Bone marrow (tissue), 2 donors: ENCODE data around the gene PKP4.

Experiments used
- DNase-seq, 2 donors: peaks; one replicate each; lab custom pipeline; 2025; lab: John Stamatoyannopoulos, UW

Gene PKP4

DNA sequence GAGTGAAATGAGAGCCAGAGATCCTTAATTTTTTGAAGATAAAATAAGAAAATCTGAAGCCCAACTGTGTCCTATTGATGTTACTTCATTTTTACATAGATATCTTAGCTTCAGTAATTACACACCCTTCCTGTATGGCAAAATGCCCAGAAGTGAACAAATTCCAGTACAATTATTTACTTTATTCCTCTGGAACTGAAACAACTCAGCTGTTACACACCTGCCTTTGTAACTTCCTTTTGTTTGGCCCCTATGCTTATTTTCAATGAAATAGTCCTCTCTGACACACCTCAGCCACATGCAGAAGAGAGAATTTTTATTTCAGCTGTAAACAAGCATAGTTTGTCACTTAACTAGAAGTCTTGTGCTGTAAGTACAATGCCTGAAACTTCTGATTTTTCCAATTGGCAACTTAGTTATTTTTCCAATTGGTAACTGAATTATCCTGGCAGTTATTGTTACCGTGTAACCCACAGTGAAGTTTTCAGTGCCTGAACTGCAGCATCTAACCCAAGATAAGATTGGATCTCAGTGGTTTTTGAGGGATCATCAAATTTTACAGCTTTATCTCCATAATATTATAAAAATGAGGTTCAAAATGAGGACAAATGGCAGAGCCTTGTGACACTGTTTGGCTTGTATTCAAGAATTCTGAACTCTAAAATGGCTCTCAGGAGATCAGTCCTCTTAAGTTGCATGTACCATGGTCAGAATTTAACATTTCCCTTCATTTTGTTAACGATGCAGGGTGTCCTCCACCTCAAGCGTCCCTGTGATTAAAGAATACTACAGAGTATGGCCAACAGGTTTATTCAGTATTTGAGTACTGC, 82.6 kb downstream of the PKP4 start:
- DNase-seq: peak in 1 of 2 donors; percentile 11

DNA sequence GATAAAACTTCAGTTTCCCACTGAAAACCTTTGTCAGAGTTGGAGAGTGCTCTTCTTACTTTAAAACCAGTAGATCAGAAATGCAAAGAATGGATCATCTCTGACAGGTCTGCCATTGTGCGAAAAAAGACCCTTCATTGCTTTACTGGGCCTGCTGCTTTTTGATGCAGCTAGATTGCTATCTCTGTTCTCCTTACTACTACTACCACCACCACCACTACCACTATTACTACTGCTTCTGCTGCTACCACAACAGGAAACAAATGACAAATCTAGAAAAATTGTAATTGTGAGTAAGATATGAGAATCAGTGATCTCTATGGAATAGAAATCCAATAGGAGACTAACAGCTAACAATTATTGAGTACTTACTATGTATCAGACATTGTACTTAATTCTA, 85.8 kb downstream of the PKP4 start:
- DNase-seq: no peak

DNA sequence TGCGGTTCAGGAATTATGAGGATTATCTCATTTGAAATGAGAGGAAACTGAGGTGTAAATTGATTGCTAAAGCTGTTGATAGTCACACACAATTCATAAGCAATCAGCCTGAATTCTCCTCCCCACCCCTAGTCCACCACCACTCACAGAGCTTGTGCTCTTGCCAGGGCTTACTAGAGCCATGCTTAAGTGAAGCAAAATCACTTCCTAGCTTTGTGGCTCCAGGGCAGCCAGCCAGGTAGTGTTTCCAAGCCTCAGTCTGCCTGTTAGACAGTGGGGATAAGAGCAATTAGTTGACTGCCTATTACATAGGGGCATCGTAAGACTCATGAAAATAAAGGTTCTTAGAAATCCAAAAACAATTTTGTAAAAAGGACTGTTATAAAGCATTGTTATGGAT, 87.2 kb downstream of the PKP4 start:
- DNase-seq: no peak

DNA sequence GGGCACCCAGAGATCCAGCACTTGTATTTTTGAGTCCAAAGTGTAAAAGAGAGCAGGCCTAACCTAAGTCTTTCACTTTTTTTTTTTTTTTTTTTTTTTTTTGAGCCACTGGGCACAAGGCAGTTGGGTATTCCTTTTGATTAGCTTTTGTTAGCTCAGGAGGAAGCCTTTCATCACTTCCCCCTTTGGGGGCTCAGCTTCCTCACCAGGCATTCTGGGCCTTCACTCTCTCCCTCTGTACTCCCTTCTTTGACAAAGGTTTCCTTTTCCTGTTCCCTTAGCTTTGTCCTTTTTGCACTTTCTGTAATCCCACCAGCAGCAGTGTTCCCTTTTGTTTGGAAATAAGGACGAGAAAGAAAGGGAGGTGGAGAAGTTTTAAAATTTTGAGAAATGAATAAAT, 88.2 kb downstream of the PKP4 start:
- DNase-seq: no peak

DNA sequence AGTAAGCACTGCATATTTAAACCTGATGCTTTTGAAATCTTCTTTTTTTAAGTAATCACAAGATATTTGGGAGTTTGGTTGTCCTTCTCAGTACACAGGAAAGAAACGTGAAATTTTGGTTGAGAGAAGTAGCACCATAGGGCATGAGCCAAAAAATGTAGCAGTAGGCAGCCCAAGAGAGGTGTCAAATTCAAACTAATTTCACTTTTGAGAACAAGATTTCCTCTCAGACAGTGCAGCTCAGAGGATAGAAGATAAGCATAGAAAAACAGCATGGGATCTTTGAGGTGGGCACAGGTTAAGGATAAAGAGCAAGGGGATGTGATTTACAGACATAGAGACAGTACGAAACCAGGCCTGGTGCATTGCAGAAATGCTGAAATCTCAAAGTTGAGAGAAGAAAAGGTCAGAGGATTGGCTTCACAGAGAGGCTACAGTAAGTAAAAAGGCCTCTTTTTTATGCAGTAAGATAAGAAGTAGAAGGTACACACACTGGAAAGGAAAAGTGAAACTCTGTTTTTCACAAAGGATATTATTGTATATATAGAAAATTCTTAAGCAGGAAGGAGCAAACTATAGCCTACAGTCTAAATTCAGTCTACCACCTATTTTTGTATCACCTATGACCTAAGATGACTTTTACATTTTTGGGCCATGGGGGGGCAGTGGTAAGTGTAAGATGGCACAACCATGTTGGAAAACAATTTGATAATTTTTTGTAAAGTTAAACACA, 89.8 kb downstream of the PKP4 start:
- DNase-seq: no peak

DNA sequence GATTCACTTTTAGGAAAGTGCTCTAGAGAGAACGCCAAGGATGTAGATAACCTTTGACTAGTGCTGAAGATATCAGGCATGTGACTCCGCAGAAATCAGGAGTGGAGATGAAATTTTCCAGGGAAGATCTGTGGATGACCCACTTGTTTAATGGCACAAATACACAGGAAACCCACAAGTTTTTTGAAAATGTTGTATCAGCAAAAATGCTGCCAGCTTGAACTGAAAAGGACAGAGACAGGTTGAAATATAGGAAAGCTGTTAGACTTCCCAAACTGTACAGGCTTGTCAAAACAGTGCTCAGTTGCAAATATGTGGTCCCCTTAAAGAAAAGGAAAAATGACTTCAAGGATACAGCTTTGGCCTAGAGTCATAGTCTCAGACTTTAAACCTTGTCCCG, 96.5 kb downstream of the PKP4 start:
- DNase-seq: no peak

DNA sequence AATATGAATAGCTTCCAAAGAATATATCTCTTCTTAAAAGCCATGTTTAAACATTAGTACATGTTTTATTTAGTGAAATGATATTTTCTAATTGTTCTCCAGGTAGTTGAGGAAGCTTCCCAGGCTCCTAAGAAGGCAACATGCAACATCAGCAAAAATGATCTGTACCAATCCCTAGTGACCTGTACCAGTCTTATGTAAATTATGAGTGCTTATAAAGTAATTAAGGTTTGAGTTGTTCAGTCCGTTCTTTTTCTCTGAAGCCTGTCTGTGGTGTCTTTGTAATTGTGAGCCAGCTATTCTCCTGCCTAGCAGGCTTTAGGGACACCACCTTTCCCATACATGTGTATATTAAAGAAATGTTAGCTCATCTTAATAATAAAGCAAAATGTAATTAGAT, 98.2 kb downstream of the PKP4 start:
- no peak for DNase-seq

DNA sequence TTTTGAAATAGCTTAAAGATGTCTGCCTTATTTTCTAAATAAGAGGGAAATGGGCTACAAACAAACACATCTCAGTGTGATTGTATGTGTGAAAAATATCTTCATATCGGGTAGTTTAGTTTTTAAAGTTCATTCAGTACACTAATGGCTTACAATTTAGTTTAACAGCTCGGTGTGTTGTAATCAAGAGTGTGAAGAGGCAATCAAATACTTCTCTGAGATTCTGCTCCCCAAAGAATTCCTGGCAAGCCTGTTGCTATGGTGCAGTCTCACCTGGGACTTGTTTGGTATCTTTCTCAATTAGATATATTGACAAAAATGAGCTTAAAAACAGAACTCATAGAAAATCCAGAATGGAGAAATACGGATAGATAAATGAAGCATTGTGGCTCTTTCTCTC, 99.4 kb downstream of the PKP4 start:
- no peak for DNase-seq

DNA sequence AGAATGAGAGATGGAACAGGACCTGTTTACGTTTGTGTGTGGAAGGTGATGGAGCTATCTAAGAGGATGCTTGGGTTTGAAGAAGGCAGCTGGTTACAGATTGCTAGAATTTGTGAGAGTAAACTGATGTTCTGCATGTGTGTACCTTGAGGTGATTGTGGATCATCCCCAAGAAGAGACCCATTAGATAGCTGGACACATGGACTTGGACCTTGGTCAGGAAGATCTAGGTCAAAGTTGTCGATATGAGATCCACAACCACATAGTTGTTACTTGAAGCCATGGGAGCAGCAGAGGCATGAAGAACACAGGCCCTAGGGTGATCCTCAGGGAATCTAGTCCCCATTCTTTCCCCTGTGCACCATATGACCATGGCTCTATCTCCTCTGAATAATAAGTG, 101.0 kb downstream of the PKP4 start:
- DNase-seq: no peak

DNA sequence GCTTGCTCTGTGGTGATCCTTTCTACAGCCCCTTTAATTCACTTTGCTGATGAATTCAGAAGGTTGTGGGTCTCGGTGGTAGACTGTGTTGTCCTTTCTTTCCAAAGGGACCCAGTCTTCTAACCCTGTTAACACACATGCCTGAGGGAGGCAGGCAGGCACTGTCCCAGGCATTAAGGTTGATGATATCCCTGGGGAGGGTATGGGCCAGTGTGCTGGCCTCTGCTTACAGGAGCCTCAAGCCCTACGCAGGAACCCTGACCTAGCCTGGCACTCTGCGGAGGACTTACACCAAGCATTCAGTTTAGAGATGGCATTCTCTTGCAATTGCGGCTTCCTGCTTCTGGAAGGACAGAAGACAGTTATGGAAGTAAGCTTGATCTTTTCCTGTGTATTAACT, 102.5 kb downstream of the PKP4 start:
- DNase-seq: no peak

DNA sequence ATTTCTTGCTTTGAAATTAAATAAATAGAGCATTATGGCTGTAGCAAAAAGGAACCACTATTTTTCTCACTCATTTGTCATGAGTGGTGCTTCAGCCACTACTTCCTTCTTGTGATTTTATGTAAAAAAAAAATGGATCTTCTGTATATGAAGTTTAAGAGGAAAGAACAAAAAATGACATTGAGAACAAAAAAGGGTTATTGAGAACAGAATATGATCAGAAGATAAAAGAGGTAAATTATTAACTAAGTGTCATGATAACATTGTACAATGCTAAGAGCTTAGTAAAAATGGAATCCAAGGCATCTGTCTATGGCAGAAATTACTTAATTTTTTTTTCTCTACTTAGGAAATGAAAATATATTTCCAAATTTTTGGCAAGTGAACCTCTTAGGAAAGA, 103.5 kb downstream of the PKP4 start:
- no peak for DNase-seq

DNA sequence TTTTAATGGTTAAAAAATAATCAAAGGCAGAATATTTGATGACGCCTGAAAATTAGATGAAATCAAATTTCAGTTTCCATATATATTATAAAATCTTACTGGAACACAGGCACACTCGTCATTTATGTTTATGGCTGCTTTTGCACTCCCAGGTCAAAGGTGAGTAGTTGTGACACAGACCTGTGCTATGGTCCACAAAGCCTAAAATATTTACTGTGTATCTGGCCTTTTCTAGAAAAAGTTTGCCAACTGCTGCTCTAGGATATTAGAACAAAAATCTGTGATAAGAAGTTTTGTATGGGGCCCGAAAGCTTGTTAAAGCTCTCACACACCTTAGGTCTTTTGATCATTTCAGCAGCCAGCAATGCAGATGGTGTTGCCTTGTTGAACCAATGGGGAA, 104.3 kb downstream of the PKP4 start:
- DNase-seq: no peak

DNA sequence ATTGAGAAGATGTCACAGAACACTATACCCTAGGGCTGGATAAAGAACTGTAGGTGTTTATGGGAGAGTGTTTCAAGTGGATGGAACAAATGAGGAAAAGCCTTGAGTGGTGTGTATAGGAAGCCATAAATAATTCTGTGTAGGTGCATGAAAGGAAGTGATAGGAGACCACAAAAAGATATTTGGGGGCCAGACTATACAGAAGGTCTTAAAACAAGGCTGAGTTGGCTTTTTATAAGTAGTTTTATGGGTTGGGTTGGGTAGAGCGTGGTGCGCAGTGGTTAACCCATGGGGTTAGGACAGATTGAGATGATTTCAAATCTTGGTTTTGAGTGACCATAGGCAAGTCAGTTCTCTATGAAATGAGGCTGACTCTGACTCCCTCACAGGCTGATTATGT, 110.5 kb downstream of the PKP4 start:
- DNase-seq: no peak

DNA sequence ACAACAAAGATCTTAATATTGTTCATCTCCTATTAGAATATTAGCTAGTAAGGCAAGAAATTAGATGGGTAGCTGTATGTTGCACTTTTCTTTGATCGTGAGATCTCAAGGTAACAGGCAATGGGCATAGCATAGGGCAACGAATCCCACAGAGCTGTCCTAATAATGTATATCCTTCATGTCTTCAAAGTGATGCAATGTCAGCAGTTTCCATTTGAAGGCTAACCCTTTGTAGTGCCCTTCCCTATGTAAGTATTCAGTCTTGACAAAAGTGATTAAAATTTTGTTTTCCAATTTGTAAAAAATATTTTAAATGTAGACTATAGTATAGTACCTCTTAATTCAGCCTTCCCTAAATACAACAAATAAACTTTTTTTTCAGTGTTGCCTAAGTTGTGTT, 112.5 kb downstream of the PKP4 start:
- DNase-seq: no peak

DNA sequence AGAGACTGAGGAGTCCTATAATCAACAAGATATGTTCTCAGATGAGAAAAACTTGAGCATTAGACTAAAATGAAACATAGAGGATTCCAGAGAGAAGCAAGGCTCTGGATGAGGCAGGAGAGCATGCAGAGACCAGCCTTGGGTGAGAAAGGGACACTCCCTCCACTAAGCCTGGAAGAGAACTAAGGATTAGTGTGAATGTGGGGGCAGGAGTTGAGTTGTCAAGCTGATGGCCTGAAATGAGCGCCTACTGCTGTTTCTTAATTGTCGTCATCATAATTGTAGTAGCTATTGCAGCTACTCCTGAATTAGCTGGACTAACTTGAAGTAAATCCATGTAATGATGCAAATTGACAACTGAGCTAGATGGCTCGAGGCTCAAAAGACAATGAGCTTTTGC, 114.1 kb downstream of the PKP4 start:
- DNase-seq: no peak

DNA sequence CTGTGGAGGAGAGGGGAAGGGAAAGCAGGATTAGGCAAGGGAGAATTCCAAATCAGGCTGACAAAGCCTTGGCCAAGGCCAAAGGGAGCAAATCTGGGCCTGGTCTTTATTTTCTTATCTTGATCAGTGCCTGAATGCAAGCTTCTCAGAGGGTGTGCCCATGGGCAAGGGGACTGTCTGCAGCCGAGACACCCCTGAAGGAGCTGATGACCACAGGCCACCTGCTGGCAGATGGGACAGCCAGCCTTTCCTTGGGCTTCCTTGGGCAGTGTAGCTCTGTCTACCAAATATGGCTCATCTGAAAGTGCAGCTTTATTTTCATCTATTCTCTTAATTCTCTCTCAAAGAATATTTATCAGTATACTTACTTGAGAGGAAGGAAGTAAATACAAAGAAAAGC, 117.0 kb downstream of the PKP4 start:
- no peak for DNase-seq

DNA sequence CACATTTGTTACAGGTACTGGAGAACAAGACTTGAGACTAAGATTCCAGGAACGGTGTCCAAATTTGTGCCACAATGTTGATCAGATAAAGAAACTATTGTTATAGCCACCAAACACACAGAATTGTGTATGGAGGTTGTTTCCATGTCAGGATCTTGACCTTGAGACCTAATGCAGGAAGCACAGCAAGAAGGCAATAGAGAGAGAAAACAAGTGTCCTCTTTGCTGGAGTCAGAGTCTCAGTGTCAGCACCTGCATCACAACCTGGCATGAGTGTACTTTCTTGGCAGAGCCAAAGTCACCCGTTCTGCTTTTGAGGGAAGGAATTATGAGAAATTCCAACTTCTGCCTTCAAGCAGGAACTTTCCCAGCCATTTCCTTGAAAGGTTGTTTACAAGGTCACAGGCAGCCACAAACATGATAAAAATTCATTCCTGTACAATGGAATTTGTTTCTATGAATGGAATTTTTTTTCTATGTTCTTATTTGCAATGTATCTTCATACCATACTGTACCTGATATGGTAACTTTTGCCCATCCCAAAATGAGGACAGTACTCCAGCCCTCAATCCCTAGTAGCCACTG, 118.4 kb downstream of the PKP4 start:
- DNase-seq: no peak

DNA sequence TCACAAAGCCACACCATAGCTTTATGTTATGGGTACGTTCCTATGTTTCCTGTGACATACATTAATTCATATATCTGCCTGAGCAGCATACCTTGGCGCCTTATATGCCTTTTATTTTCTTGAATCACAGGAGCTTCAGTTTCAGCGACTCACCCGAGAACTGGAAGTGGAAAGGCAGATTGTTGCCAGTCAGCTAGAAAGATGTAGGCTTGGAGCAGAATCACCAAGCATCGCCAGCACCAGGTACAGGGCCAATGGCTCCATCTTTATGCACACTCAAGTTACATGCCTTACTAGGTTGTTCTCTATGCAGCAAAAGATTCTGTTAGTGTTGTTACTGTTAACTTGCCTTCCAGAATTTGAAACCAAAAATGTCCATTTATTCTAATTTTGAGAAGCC, 120.4 kb downstream of the PKP4 start:
- DNase-seq: no peak

DNA sequence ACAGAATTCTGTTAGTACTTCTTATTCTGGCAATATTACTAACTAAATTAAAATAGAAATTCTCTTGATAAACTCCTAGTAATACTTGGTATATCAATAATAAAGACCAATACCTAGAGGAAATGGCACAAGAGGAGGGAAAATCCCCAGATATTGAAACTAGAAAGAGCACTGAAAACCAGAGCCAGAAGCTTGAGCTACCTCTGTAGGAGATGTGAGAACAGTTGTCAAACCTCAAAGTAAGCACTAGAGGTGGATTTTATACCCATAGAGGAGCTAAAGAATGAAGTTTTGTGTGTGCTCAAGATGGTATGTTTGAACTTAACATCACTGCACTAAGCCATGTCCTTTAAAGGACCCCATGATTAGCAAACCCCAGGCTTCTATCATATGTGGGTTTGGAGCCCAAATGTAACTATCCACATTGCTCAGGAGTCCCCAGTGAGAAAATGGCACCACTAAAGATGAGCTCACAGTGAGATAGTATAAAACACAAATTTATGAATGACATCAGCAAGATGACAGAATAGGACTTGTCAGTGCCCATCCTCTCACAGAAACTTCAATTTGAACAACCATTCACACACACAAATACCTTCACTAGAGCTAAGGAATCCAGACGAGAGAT, 122.1 kb downstream of the PKP4 start:
- DNase-seq: no peak

DNA sequence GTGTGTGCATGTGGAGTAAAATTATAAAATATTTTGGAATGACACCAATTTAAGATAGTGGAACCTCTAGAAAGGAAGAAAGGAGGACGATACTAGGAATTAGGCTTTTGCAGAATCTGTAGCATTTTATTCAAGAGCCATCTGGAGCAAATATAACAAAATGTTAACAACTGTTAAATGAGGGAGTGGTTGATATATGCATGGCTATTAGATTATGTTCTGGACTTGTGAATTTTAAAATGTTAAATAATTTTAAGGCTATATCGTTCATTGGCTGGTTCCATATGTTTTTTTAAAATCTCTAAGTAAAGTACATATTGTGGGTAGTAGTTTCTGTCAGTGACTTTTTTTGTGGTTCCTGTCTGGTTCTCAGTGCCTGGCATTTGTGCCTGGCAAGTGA, 123.2 kb downstream of the PKP4 start:
- DNase-seq: no peak

DNA sequence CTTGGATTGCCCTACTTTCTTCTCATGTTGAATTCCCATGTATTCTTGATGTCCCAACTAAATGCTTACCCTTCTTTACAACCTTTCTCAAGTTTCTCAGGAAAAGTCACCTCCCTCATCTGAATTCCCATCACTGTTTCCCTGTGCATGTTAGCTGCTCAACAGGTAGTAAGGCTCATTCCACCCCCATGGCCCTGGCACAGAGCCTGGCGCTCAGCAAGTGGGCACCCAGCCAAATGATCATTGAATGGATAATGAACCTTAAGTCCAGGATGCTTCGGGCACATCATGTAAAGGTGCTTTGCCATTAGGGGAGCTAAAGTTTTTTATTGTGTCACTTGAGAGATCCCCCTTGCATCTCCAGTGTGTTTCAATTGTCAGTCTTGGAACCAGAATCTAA, 124.0 kb downstream of the PKP4 start:
- DNase-seq: no peak

DNA sequence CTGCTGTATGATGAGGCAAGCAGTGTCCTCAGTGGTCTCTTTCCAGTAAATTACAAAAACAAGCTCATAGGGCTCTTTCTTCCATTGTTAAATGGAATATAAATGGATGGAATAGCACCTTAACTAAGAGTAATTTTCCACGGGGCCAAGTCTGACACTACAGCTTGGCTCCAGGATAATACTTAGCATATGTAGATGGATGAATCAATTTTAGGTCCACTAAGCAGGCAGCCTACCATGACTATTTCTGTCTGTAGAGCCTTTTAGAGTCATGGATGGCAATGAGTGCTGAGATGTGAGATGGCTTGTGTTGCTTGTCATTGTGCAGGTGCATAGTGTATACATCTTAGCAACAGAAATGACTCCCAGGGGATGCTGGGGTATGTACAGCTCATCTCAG, 125.9 kb downstream of the PKP4 start:
- DNase-seq: no peak

DNA sequence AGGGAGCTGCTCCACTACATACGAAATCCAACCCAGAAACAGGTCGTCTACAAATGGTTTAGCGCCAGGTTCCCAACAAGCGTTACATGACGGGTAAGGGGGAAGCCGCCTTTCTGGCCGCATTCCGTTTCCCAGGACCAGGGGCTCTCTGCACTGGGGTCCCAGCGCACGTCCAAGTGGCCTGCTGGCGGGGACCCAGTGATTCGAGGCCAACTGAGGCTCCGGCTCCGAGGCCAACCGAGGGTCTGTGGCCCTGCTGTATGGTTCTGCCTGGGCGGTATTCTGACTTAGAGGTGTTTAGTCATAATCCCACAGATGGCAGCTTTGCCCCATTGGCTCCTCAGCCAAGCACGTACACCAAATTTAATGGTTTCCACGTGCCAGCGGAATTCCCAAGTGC, 127.2 kb downstream of the PKP4 start:
- no peak for DNase-seq
